PC-9 (cell line): ENCODE measurements around the gene PDE4B.

Experiments used
- EZH2 ChIP-seq: fragments of 200-600 bp; sonication (generic); IDR thresholded peaks from 2 replicates; pipeline ENCODE4 v1.8.0; 2017; ENCODE audit warnings: antibody characterized with exemption, low read depth
- TF ChIP-seq, protein P1 (sequence below): fragments of 200-600 bp; sonication (generic); conservative IDR thresholded peaks from 2 replicates; pipeline ENCODE4 v1.6.1; 2017; ENCODE audit warnings: mixed run types, antibody characterized with exemption, mild to moderate bottlenecking, moderate library complexity

DNA sequence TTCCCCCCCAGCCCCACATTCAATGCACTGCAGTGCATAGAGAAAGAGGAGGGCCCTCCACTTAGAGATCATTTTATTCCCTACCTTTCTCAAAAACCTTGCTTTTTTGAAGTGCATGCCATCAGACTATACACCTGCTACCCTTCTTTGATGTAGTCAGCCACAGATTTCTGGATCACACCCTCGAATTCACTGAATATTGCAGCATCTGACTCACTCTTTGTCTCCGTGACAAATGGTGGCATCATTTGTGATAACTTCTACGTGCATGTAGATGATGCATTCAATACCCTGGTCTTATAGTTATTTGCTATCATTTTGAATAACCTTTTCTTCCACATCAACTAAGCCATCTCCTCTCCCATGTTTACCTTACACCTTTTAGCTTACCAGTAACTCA lies 431.0 kb downstream of the PDE4B start:
- TF ChIP-seq, protein P1, sequence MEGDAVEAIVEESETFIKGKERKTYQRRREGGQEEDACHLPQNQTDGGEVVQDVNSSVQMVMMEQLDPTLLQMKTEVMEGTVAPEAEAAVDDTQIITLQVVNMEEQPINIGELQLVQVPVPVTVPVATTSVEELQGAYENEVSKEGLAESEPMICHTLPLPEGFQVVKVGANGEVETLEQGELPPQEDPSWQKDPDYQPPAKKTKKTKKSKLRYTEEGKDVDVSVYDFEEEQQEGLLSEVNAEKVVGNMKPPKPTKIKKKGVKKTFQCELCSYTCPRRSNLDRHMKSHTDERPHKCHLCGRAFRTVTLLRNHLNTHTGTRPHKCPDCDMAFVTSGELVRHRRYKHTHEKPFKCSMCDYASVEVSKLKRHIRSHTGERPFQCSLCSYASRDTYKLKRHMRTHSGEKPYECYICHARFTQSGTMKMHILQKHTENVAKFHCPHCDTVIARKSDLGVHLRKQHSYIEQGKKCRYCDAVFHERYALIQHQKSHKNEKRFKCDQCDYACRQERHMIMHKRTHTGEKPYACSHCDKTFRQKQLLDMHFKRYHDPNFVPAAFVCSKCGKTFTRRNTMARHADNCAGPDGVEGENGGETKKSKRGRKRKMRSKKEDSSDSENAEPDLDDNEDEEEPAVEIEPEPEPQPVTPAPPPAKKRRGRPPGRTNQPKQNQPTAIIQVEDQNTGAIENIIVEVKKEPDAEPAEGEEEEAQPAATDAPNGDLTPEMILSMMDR: no peak
- TF ChIP-seq EZH2: no peak
